HL-60 (cell line): ENCODE data around the gene PPP1R1B.

Experiments
- POLR2AphosphoS5 ChIP-seq: IDR thresholded peaks from 2 replicates; pipeline ENCODE4 v1.6.1; 2012; ENCODE audit warnings: low read depth
- TF ChIP-seq, protein P1 (sequence below): IDR thresholded peaks from one replicate; pipeline ENCODE4 v1.5.1; 2011; ENCODE audit warnings: low read length, control low read depth, inconsistent platforms; ENCODE audit not compliant: insufficient read depth
- TF ChIP-seq, protein P2 (sequence below): IDR thresholded peaks from 2 replicates; pipeline ENCODE4 v1.6.1; 2012; ENCODE audit warnings: low read depth; ENCODE audit not compliant: insufficient replicate concordance

DNA sequence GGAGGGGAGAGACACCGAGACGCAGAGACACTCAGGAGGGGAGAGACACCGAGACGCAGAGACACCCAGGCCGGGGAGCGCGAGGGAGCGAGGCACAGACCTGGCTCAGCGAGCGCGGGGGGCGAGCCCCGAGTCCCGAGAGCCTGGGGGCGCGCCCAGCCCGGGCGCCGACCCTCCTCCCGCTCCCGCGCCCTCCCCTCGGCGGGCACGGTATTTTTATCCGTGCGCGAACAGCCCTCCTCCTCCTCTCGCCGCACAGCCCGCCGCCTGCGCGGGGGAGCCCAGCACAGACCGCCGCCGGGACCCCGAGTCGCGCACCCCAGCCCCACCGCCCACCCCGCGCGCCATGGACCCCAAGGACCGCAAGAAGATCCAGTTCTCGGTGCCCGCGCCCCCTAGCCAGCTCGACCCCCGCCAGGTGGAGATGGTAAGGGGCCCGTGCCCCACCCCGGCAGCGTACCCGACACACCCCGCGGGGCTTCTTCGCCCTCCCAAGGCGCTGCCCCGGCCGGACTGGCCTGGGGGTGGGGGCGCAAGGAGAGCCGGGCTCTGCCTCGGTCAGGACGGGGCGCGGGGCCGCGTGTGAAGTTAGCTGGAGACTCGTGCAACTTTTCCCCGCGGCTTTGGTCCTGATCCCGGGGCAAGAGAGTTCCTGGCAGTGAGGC, 427 bp downstream of the PPP1R1B start:
- TF ChIP-seq, protein P1, sequence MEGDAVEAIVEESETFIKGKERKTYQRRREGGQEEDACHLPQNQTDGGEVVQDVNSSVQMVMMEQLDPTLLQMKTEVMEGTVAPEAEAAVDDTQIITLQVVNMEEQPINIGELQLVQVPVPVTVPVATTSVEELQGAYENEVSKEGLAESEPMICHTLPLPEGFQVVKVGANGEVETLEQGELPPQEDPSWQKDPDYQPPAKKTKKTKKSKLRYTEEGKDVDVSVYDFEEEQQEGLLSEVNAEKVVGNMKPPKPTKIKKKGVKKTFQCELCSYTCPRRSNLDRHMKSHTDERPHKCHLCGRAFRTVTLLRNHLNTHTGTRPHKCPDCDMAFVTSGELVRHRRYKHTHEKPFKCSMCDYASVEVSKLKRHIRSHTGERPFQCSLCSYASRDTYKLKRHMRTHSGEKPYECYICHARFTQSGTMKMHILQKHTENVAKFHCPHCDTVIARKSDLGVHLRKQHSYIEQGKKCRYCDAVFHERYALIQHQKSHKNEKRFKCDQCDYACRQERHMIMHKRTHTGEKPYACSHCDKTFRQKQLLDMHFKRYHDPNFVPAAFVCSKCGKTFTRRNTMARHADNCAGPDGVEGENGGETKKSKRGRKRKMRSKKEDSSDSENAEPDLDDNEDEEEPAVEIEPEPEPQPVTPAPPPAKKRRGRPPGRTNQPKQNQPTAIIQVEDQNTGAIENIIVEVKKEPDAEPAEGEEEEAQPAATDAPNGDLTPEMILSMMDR = no peak
- TF ChIP-seq POLR2AphosphoS5 = no peak
- TF ChIP-seq, protein P2, sequence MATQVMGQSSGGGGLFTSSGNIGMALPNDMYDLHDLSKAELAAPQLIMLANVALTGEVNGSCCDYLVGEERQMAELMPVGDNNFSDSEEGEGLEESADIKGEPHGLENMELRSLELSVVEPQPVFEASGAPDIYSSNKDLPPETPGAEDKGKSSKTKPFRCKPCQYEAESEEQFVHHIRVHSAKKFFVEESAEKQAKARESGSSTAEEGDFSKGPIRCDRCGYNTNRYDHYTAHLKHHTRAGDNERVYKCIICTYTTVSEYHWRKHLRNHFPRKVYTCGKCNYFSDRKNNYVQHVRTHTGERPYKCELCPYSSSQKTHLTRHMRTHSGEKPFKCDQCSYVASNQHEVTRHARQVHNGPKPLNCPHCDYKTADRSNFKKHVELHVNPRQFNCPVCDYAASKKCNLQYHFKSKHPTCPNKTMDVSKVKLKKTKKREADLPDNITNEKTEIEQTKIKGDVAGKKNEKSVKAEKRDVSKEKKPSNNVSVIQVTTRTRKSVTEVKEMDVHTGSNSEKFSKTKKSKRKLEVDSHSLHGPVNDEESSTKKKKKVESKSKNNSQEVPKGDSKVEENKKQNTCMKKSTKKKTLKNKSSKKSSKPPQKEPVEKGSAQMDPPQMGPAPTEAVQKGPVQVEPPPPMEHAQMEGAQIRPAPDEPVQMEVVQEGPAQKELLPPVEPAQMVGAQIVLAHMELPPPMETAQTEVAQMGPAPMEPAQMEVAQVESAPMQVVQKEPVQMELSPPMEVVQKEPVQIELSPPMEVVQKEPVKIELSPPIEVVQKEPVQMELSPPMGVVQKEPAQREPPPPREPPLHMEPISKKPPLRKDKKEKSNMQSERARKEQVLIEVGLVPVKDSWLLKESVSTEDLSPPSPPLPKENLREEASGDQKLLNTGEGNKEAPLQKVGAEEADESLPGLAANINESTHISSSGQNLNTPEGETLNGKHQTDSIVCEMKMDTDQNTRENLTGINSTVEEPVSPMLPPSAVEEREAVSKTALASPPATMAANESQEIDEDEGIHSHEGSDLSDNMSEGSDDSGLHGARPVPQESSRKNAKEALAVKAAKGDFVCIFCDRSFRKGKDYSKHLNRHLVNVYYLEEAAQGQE = no peak
